Amygdala (tissue), 56 donors: ENCODE measurements around the gene SLC16A3.
"Not testable (repeated sequence)": the region's sequence is repeated elsewhere in the genome, so short reads cannot be mapped to it uniquely, and the experiment has no call there.

Experiments used
- DNase-seq, 56 donors: peaks; one replicate each; lab custom pipeline; 2025; lab: John Stamatoyannopoulos, UW

SLC16A3 gene

DNA sequence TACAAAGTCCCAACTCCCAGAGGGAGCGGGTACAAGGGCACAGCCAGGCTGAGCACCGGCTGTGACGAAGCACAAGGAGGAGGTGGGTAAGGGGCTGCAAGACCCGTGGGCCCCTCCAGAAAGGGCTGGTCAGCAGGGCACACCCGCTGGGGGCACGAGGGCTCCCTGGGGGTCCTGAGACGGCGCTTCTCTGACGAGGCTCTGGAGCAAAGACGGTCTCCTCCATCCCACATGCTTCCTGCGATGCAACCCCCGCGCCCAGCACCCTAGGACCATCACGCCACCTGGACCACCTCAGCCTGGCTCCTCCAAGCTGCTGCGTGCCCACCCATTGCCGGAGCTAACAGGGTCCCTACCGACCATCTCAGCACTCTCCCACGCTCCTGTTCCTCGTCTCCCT, 24.9 kb upstream of the SLC16A3 start:
- no peak for DNase-seq

DNA sequence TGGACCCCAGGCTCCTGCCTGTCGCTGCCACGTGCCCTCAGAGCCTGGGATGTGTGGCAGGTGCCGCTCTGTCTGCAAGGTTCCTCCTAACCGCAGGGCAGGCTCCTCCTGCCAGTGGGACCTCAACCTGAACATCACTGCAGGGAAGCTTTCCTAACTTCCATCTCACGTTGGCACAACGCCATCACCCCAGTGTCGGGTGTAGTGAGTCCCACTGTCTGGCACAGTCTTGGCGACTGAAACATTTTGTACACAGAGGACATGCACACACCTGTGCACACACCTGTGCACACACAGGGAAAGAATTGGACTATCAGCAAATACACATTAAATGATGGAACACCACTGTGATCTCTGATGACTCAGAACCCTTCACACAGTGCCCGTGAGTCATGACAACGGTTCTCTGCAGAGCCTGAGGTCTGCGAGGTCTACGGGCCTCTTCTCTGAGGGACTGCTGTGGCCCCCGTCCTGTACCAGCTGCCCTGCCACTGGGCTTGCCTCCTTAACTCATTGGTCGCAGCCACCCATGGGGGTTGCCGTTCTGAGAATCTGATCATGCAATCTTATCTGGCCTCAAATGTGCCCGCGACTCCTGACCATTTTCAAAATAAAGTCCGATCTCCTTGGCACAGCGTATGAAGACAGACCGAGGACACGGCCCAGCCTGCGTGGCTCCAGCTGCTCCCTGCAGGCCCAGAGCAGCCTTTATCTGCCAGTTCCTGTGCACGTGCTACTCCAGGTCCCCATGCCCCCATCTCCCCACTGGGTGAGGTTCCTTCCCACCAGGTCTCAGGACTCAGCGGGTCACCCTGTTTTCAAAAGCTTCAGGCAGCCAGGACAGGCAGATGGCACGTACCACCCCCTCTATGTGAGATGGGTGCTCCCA, 23.8 kb upstream of the SLC16A3 start:
- no peak for DNase-seq

DNA sequence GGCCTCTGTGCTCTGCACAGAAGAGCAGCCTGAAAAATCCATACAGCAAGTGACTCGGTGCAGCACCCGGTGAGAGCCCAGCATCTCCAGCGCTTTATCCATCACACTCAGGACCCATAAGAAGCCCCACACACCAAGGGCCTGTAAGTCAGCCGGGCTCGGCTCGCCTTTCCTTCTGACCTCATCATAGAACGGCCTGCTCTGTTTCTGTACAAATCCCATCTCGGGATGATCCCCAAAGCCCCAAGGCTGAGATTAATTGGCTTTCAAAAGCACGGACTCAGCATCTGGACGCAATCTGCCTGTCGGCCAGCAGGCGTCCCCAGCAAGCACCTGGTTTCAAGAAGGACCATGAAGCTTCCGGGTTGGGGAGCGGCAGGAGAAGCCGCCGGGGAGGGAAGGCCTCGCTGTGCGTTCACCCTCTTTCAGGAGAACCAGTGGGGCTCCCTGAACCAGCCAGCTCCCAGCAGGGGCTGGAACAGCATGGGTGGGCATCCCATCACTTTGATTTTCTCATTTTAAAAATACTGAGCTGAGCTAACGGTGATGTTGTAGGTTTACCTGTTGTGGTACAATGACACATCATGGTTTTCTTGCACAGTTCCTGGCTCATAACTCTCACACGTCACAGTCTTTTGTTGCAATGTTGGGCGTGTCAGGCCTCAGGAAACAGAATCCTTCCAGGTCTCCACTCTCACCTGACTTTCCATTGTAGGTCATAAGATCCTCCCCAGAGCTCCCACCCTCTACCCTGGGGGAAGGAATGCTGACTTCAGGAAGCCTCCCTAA, 22.9 kb upstream of the SLC16A3 start:
- DNase-seq, result peak in 49 of 56 donors; percentile 21 to 81 (median 52)

DNA sequence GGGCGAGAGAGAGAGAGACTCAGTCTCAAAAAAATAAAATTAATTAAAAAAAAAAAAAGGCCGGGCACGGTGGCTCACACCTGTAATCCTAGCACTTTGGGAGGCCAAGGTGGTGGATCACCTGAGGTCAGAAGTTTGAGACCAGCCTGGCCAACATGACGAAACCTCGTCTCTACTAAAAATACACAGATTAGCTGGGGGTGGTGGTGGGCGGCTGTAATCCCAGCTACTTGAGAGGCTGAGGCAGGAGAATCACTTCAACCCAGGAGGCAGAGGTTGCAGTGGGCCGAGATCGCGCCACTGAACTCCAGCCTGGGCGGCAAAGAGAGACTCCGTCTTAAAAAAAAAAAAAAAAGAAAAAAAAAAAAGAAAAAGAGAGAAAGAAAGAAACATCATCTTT, 18.2 kb upstream of the SLC16A3 start:
- not testable (repeated sequence) for DNase-seq

DNA sequence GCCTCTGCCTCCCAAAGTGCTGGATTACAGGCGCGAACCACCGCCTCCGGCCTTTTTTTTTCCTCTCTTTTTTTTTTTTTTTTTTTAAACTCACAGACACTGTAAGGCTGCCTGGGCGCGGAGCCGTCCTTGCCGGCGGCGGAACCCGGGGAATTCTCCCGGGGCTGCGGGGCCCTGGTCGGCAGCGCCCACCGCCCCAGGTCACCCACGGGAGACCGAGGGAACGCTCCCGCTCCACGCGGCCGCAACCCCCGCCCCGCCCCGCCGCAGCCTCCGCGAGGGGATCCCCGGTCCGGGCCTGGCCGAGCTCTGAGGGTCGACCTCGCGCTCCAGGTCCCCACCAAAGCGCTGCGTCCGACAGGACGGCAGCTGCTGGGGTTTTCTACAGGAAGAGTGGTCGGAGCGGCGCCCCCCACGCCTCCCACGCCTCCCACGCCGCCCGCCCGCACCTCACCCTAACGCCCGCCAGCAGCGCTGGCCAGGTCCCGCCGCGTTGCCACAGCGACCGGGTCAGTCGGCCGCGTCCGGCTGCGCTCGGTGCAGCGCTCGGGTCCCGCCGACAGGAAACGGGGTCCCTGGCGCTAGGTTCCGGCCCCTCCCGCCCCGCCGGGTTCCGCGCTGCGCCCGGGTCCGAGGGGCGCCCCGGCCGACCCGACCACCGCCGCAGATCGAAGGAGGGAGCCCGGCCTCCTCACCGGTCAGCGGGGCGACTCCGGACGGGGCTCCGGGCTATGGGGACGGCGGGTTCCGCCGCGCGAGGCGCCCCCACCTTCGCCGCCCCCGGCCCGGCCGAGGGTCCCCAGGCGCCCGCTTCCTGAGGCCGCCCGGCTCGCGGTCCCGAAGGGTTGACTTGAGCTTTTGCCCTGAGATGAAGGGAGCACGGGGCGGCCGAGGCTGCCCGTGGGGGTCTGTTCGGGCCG, 16.3 kb upstream of the SLC16A3 start, which contains the start of gene CCDC57:
Gene CCDC57, minus strand, starts transcription at position 512 of the 920 bp plus-strand sequence. CDS start 10,898 bp downstream, outside the sequence.
- peak in 46 of 56 donors; percentile 21 to 79 (median 53) for DNase-seq

DNA sequence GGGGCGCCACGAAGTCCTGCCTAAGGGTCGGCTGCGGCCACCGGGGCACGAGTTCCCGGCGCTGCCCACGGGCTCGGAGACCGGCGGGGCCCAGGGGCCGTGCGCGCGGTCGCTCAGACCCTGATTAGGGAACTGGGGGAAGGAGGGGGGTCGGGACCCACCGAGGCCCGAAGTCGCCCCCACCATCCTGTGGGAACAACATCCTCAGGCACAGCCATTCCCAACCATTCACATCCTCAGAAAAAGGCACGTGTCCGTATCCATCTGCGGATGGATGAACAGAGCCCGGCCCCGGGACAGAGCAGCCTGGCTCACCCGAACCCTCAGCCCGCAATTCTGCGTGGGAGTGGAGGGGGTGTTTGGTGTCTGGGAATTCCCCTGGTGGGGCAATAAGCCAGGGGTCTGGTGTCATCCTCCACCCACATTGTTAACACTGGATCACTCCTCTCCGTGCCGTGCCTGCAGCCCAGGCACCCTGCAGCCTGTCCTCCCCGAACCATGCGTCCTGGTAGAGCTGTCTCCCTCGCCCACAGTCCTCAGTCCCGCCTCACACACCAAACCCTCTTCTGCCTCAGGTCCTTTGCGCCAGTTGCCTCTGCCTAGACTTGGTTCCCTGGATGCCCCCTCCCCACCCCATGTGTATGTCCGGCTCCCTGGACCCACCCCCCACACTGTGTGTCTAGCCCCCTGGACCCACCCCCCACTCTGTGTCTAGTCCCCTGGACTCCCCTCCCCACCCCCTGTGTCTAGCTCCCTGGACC, 15.4 kb upstream of the SLC16A3 start:
- peak in 33 of 56 donors; percentile 16 to 67 (median 38) for DNase-seq

DNA sequence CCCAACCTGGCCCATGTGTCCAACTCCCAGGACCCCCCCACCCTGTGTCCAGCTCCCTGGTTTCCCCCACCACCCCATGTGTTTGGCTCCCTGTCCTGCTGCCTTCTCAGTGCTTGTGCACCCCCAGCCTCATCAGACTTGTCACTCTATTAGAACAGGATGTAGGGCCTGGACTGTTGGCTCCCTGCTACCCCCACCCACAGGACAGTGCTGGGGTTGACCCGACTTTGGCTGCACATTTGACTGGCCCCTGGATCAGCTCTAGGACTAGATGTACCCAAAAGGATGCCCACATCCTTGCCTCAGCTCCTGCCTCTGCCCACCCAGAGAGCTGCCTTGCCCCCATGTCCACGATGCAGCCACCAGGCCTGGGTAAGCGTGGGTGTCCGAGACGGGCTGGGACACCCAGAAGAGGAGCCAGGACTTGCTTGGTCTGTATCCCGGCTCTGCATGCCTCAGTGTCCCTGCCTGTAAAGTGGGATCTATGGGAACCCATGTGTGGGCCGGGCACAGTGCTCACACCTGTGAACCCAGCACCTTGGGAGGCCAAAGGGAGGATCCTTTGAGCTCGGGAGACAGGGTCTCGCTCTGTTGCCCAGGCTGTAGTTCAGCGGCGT, 14.7 kb upstream of the SLC16A3 start:
- no peak for DNase-seq

DNA sequence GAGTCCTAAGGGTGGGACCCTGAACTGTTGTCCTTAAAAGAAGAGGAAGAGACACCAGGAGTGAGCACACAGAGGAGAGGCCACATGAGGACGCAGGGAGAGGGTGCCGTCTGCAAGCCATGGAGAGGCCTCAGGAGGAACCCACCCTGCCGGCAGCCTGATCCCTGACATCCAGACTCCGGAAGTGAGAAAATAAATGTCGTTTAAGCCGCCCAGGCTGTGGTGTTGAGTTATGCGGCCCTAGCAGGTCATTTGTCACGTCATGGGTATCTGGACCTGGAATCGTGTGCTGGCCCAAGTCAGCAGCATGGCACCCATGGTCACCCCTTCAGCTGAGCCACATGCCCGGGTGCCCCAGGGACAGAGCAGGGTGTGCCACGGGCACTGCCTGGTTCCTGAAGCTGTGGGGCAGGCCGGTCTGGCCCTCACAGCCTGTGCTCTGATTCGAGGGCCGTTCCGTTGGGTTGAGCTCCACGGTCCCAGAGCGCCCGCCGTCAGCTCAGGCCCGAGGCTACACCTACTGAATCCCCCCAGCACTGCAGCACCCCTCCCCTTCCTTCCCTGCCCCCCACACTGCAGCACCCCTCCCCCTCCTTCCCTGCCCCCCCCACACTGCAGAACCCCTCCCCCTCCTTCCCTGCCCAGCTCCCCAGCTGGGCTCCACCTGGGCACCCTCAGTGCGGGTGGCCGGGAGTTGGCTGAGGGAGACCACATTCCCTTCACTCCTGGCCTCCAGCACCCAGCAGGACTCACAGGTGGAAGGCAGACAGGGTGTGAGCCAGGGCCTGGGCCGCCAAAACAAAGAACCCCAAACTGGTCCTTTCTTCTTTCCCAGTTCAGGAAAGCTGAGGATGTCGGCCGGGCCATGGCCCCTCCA, 13.5 kb upstream of the SLC16A3 start:
- peak in 1 of 56 donors; percentile 31 for DNase-seq

DNA sequence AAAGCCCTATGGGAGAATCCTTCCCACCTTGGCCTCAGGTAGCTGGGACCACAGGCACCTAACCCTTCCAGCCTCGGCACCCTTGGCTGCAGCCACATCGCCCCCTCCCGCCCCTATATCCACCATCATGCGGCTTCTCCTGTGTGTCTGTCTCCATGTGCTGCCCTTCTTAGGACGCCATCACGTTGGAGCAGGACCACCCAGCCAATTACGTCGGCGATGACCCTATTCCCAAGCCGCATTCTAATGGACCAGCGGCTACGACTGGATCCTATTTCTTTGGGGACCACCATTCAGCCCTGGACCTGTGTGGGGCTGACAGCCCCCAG, 12.9 kb upstream of the SLC16A3 start:
- DNase-seq, result no peak

DNA sequence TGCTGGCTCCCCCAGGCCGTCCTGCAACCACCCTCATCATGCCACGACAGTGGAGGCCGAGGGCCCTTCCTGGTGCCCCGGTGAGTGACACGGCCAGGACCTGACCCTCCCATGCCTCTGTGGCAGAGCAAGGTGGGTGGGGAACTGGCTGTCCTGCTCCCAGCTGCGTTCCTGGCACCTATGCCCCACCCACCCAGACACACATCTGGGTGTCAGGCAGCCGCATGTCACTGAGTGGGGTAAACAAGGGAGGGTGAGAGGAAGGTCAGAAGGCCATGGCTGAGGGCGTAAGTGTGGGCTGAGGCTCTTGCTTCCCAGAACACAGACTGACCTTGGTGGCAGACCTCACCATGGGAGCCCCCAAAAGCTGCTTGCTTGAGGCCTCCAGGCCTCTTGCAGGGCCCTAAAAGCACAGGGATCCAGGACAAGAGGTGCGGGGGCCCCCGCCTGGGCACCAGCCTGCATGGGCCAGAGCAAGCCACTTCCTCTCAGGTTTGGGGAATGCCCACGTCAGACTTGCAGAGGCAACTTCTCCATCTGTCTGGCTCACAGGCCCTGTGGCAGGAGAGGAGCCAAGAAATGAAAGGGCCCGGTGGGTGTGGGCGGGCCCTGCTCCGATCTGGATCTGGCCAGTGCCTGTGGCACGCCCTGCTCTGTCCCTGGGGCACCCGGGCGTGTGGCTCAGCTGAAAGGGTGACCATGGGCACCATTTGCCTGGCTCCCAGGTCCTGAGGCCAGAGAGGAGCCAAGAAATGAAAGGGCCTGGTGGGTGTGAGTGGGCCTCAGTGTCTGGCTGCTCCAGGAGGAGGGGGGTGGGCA, 12.3 kb upstream of the SLC16A3 start:
- peak in 22 of 56 donors; percentile 18 to 70 (median 43) for DNase-seq

DNA sequence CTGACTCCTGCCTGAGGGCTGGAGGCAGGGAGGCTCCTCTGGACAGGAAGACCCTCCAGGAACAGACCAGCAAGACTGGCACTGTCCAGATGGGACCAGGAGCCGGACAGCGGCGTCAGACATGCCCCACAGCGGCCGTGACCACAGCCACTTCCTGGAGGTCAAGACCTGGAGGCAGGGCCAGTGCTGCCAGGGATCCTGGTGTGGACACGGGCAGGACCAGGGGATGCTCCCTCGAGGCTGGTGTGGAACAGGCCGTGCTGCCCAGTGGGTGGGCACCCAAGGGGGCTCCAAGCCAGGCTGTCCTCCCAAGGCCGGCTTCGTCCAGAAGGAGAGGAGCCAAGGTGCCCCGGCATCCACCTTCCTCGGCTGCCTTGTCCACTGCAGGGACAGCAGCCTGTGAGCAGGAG, 11.7 kb upstream of the SLC16A3 start:
- peak in 1 of 56 donors; percentile 26 for DNase-seq

DNA sequence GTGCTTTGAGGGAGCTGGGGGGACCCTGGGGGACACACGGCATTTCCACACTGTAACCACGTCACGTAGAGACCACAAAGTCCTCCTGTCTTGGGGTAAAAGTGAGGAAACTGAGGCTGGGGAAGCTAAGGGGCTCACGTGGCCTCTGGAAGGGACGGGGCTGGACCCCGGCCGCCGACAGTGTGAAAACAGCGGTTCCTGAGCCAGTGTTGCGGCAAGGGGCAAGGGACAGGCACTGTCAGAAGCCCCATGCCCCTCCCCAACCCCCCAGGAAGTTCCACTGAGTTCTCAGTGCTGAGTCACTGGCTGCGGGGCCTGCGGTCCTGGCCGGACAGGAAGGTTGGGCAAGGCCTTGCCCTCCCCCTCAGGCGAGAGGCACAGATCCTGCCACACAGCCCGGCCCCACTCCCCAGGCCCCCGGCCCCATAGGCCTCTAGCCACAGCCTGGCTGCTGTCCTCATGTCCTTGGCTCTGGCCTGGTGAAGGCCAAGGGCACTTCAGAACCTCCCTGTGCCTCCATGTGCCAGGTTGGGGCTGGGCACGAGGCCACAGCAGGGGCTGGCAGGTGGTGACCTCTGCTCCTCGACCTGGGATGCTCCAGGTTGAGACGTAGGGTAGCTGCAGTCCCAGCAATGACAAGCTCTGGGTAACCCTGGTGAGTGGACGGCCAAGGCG, 11.2 kb upstream of the SLC16A3 start:
- DNase-seq, result peak in 9 of 56 donors; percentile 16 to 49 (median 33)

DNA sequence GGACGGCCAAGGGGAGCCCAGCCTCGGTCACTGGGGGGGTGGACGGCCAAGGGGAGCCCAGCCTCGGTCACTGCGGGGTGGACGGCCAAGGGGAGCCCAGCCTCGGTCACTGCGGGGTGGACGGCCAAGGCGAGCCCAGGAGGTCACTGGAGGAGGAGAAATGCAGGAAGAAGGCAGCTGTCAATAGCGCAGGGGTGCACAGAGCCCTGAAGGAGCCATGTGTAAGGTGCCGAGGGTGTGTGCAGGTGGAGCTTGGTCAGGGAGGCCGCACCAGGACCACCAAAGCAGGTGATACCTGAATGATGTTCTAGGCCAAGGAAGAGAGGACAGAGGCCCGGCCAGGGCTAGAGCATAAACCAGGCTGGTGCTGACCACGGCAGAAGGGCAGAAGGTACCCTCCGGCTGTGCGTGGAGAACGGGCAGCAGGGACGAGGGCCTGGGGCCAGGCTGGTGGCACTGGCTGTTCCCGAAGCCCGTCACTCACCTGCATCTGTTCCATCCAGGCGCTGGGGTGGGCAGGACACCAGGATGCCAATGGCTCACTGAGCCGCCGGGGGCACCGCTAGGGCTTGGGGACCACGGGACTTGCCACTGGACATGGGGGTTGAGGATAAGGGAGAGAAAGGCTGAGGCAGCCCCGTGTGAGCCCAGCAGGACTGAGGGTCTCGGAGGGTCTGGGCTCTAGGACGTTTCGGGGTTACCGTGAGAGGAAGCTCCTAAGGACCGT, 10.3 kb upstream of the SLC16A3 start:
- DNase-seq, result no peak

DNA sequence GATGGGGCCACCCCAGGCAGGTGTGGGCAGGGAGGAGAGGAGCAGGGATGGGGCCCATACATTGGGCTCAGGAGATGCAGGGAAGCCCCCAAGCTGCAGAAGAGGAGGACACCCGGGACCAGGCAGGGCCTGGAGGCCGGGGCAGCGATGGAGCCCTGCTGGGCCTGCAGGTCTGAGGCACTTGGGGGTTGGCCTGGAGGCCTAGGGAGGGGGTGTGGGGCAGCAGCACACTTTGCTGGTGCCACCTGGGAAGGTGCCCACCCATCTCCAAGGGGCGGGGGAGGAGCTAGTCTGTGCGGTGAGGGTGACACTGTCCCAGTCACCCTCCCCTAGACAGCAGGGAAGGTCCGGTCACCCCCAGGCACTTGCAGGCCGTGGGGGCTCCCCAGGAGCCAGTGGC, 9.8 kb upstream of the SLC16A3 start:
- no peak for DNase-seq

DNA sequence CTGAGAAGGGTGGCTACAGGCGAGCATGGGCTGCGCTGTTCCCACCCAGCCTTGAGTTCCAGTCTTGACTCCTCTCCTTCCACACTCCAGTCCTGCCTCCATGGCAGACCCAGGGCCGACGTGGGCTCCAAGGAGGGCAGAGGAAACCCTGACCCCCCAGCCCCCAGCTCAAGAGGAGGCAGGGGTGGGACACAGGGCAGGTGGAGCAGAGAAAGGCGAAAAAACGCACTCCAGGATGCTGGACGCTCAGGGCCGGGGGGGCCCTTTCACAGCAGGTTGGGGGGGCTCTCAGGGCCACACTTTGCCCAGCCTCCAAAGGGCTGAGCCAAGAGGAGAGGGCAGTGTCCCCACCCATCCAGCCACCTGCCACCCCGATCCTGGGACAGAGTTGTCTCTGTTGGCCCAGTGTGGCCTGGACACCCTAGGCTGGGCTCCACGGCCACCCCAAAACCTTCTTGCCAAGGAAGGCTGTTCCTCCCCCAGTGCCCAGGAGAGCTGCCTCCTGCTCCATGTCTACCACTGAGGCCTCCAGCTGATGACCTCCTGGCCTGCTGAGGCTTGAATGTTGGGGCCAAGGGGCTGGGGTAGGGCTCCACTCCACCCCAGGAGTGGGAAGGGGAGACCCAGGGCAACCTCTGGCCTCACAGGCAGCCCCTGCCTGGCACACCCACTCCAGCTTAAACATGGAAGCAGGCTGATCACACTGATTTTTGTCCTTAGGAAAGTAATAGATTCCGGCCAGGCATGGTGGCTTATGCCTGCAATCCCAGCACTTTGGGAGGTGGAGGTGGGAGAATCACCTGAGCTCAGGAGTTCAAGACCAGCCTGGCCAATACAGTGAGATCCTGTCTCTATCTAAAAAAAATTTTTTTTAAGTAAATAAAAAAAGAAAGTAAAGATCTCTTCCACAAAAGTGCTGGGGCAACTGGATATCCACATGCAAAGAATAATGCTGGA, 8.8 kb upstream of the SLC16A3 start:
- no peak for DNase-seq
